ENCODE data around the gene PIP5KL1.

PIP5KL1 gene

GRCh38 chr9:127873223-127873691 is 57.3 kb downstream of the PIP5KL1 start:
- DNase-seq (ENCODE audit: low read depth), result no peak

GRCh38 chr9:127872369-127873222 is 58.0 kb downstream of the PIP5KL1 start:
- no peak for DNase-seq (ENCODE audit: low read depth)

- no peak for DNase-seq (ENCODE audit: low read depth)
Observed at GRCh38 chr9:127871531-127871930, 59.0 kb downstream of the PIP5KL1 start.

- DNase-seq (ENCODE audit: low read depth), result no peak
Observed at GRCh38 chr9:127870887-127871286, 59.7 kb downstream of the PIP5KL1 start.
